HG02798 (cell line): ENCODE measurements around the gene ZNF836.

ENCODE experiments used
- ATAC-seq: cut with Tn5 transposase; IDR thresholded peaks from one replicate; pipeline ENCODE4 v1.9.1; 2021; ENCODE audit warnings: mild to moderate bottlenecking; ENCODE audit not compliant: unreplicated experiment, poor library complexity

ZNF836 gene

DNA sequence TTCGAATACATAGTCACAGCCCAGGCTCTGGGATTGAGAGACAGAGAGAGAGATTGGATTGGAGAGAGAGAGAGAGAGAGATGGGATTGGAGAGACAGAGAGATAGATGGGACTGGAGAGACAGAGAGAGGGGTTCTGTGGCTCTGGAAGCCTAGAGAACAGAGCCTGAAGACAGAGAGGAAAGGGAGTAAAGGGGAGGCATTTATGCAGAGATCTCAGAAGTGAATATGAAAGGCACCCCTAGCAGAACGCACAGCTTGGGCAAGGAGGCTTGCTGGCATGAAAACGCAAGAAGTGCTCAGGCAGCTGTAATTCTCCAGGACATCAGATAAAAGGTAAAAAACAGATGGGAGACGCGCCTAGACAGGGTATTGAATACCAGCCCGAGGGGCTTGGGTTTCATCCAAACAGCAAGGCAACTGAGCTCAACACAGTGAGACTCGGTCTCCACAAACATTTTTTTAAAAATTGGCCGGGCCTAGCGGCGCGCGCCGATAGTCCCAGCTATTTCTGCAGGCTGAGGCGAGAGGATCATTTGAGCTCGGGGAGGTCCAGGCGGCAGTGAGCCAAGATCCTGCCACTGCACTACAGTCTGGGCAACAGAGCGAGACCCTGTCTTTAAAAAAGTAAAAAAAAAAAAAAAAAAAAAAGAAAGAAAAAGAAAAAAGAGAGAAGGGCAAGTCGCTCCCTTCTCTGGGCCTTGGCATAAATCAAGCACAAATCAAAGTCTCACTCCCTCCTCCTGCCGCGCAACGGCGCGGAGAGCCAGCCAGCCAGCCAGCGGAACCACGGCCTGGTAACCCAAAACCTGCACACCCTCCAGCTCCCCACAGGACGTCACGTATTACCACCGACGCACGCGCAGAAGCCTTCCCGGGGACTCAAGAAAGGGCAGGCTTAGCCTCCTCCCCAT lies 17.7 kb upstream of the ZNF836 start:
- peak; percentile 1 for ATAC-seq

DNA sequence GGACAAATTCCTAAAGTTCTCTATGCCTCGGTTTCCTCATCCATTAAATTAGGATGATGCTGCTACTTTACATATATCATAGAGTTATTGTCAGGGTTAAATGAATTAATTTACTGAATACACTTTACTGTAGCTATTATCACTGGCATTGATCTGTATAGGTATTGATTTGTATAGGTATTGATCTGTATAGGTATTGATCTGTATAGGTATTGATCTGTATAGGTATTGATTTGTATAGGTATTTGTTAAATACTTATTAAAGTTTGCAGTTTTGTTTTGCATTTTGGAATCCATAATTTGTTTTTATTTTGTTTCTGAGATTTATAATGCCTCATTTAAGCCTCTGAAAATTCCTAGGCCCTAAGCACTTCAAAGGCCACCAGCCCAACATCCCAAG lies 16.0 kb upstream of the ZNF836 start:
- ATAC-seq: no peak

DNA sequence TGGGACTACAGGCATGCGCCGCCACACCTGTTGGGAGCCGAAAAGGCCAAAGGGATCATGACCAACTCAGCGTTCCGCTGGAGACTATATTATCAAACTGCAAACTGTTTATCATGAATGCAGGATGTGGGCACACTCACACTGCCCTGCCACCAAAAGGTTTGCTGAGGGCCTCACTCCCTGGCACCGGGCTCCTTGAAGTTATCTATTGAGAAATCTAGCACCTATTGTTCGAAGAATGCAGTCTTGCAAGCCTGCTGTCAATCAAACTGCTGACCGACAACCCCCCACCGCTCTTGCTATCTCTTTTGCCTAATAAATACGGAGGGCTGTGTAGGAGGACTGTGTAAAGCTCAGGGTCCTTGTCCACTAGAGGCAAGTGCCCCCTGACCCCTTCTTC lies 5.2 kb upstream of the ZNF836 start:
- no peak for ATAC-seq

DNA sequence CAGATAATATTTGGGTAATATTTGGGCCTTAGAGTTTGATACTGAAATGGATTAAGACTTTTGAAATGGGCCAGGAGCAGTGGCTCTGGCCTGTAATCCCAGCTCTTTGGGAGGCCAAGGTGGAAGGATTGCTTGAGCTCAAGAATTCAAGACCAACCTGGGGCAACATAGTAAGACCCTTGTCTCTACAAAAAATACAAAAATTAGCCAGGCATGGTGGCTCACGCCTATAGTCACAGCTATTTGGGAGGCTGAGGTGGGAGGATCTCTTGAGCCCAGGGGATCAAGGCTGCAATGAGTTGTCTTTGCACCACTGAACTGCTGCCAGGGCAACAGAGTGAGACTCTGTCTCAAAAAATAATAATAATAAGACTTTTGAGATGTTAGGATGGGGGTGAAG lies 926 bp upstream of the ZNF836 start:
- no peak for ATAC-seq

DNA sequence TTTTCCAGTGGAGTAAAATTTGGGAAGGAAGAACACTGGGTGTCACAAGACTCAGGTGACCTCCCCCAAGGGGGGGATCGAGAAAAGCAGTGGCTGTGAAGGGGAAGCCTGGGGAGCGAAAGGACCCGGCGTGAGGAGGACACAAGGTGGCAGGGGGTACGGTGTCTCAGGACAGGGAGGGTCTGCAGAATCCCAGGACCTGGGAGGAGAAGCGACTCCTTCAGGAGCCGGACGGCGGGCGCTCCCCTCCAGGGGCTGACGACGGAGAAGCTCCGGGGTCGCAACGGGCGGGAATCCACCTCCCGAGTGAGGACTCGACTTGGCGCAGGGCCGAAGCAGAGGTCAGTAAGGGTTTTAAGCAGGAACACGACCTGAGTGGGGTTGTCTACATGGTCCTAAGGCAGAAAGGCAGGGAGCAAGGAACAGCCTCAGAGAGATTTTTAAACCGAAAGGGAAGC lies 529 bp downstream of the ZNF836 start:
- peak; percentile 23 for ATAC-seq

- no peak for ATAC-seq
Measured at GRCh38 chr19:52170304-52170703, 1.1 kb downstream of the ZNF836 start.

DNA sequence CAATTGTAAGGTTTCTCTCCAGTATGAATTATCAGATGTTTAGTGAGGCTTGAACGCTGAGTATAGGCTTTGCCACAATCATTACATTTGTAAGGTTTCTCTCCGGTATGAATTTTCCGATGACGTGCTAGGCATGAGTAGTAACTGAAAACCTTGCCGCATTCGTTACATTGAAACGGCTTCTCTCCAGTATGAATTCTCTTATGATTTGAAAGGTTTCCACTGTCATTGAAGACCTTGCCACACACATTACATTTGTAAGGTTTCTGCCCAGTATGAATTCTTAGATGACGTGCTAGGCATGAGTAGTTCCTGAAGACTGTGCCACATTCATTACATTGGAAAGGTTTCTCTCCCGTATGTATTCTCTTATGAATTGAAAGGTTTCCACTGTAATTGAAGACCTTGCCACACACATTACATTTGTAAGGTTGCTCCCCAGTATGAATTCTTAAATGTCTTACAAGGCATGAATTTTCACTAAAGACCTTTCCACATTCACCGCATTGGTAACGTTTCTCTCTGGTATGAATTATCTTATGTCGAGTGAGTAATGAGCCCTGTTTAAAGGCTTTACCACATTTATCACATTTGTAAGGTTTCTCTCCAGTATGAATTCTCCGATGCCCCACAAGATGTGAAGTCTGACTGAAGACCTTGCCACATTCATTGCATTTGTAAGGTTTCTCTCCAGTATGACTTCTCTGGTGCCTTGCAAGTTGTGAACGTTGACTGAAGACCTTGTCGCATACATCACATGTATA lies 15.6 kb downstream of the ZNF836 start:
- no peak for ATAC-seq

DNA sequence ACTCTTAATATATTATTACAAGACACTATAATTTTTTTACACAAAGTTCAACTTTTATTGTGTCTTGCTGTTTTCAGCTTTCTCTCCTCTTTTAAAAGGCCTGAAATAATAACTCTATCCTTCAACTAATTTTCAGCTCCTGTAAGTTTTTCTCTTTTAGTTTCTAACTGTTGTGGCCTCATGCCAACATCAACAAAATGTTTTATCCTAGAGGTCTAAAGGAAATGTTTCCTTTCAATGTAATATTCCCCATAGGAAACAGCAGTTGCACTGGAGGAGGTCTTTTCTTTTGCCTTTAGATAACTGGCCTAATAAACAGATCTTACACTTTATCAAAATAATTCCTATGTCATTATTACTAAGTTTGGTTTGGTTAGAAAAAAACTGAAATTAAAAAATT lies 23.2 kb downstream of the ZNF836 start:
- no peak for ATAC-seq

DNA sequence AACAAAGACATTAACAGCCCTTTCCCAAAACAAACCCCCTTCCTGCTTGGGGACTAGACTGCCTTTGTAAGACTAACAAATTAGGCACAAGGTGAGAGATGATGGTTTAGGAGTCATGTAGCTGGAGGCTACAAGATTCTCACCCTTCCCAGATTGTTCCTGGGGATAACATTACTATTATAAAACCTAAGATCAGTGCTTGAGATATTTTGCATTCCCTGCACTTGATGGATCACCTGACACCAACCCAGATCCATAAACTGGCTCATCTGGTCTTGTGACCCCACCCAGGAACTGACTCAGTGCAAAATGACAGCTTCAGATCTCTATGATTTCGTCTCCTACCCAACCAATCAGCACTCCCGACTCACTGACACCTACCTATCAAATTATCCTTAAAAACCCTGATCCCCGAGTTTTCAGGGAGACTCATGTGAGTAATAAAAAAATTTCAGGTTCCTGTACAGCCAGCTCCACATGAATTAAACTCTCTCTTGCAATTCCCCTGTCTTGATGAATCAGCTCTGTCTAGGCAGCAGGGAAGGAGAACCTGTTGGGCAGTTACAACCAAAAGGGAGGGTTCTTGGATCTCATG lies 29.3 kb downstream of the ZNF836 start:
- no peak for ATAC-seq

- ATAC-seq: no peak
Measured at GRCh38 chr19:52141203-52141602, 30.2 kb downstream of the ZNF836 start.

DNA sequence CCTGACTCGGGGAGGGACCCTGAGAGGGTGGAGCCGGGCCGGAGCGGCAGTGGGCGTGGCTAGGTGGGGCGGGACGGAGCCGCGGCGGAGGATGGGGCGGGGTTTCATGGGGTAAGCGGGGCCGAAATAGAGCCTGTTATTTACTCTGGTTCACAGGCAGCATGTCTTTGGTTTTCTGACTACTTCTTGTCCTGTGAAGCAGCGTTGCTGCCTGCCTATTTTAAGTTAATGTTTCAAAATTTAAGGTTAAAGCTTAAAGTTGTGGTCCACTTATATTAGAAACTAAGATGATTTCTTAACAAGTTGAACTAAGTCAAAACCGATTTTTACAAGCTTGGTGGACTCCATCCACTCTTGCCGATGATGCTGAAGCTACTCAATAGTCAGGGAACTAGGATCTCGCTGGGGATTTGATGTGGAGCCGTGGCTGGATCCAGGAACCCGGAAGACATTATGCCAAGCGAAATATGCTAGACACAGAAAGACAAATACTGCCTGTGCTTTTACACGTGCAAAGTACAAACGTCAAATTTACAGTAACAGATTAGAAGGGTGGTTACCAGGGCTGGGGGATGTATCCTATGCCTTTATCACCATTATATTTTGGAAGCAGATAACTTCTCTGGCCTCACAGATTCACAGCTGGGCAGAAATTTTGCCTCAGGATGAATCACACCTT lies 31.2 kb downstream of the ZNF836 start:
- ATAC-seq: peak; percentile 96

GRCh38 chr19:52139252-52140031 lies 32.0 kb downstream of the ZNF836 start, which contains the start of gene ZNF616:
TSS of gene ZNF616 (minus strand) at chr19:52139938. CDS start at chr19:52130512, 9,426 bp downstream.
- peak; percentile 69 for ATAC-seq

DNA sequence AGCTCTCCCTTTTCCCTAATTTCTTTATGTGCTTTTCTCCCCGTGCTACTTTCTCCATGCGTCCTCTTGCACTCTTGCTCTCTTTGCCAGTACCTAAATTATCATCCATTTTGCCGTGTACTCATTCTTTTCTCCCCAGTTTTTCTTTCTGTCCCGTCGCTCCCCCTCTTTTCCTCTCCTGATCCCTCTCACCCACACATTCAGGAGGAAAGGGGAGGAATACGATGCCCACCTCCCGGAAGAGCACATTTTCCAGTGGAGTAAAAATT lies 32.5 kb downstream of the ZNF836 start:
- ATAC-seq: no peak

DNA sequence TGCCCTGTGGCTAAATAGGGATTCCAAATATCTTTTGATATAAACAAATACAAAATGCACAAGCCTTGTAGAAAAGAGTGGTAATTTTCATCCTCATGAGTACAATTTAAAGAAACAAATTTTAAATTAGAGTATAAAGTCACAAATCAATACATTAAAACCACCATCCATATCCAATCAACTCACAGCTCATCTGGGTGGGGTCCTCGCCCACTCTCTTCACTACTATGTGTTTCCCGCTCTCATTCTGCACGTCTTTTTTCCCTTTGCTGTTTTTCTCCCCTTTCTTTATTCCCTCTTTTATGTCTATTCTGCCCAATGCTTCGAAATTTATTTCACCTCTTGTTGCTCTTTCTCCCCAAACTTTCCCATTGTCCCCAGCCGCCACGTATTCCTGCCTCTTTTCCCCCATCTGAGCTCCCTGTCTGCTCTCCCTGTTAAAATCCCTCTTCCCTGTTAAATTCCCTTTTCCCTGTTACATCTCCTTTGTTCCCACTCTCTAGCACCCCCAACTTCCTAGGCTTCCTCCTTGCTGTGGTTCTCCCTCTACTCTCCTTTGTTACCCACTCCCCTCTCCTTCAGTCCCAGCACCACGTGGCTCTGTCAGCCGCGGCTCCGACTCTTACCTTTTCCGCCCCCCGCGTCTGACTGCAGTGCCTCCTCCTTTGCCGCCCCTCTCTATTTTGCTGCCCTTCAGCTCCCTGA lies 33.0 kb downstream of the ZNF836 start:
- no peak for ATAC-seq

DNA sequence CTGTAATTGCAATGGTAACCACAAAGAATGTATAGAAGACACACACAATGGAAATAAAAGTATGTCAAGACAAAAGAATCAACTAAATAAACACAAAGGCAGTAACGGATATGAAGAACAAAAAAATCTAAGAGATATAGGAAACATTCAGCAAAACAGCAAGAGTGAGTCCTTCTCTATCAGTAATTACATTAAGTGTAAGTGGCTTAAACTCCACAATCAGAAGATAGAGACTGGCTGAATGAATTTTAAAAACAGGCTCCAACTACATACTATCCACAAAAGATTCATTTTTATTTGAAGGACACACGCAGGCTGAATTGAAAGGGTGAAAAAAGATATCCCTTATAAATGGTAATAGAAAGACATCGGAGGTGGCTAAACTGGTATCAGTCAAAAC lies 51.1 kb downstream of the ZNF836 start:
- no peak for ATAC-seq

DNA sequence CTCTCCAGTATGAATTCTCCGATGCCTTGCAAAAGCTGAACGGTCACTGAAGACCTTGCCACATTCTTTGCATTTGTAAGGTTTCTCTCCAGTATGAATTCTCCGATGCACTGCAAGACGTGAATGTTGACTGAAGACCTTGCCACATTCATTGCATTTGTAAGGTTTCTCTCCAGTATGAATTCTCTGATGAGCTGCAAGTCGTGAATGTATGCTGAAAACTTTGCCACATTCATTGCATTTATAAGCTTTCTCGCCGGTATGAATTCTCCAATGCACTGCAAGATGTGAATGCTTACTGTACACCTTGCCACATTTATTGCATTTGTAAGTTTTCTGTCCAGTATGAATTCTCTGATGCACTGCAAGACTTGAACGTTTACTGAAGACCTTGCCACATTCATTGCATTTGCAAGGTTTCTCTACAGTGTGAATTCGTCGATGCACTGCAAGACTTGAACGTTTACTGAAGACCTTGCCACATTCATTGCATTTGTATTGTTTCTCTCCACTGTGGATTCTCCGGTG lies 55.8 kb downstream of the ZNF836 start:
- no peak for ATAC-seq

- no peak for ATAC-seq
Measured at GRCh38 chr19:52114691-52115090, 56.7 kb downstream of the ZNF836 start.

- ATAC-seq: no peak
Measured at GRCh38 chr19:52112624-52113023, 58.8 kb downstream of the ZNF836 start.

- ATAC-seq: no peak
Measured at GRCh38 chr19:52110780-52111179, 60.6 kb downstream of the ZNF836 start.
